ENCODE measurements around the gene NTSR2. TPM values are rescaled to one million over a fixed set of nuclear protein-coding genes. Genes with fewer than 3 reads are reported as not detected.
A peak's percentile ranks its signal among the peaks of the same experiment; 100 is the strongest.

NTSR2 gene
- total RNA-seq, 1 donor from 2014 or later, result not detected

GRCh38 chr2:11647834-11648600 lies 22.0 kb downstream of the NTSR2 start:
- no peak overlapping the region for H3K4me3 ChIP-seq
- H3K36me3 Mint-ChIP-seq, result peaks cover 36% of the 10 kb centered on the region
- H3K27ac Mint-ChIP-seq, result peak overlapping the region; percentile 26

GRCh38 chr2:11646530-11646929 lies 23.5 kb downstream of the NTSR2 start:
- H4K20me1 ChIP-seq (ENCODE audit: low read depth), result no peaks in the 10 kb centered on the region
- no peak overlapping the region for H3K4me3 ChIP-seq
- Mint-ChIP-seq H3K4me1 (no peaks in the 10 kb centered on the region), H3K36me3 (peaks cover 41% of the 10 kb centered on the region), H3K9me3 (no peaks in the 10 kb centered on the region), H3K27ac (no peak overlapping the region), H3K4me3 (no peak overlapping the region), H3K27me3 (ENCODE audit: insufficient read depth, low read depth) (peaks cover 2% of the 10 kb centered on the region)
- H3K27me3 ChIP-seq, result no peaks in the 10 kb centered on the region
- no peak for DNase-seq (ENCODE audit: low spot score)
- no peak overlapping the region for H3K27ac ChIP-seq
- peaks cover 6% of the 10 kb centered on the region for H3K4me1 ChIP-seq
- H3K79me2 ChIP-seq (ENCODE audit: low read depth), result no peaks in the 10 kb centered on the region
- H3F3A ChIP-seq (ENCODE audit: low read depth), result no peaks in the 10 kb centered on the region
- TF ChIP-seq EZH2 (IDR thresholded peaks at IDR 0.05), result no peak
- TF ChIP-seq EZH2phosphoT487 (IDR thresholded peaks at IDR 0.05), result no peak
- TF ChIP-seq CTCF (IDR thresholded peaks at IDR 0.05), result no peak
- H3K36me3 ChIP-seq, result no peaks in the 10 kb centered on the region
- H3K9ac ChIP-seq, result no peak overlapping the region
- H3K4me2 ChIP-seq, result no peak overlapping the region
- no peak overlapping the region for H2AFZ ChIP-seq (replicated peaks)
- H3K9me3 ChIP-seq (ENCODE audit: low read depth), result no peaks in the 10 kb centered on the region

More at GRCh38 chr2:11647834-11648600, 22.0 kb downstream of the NTSR2 start:
- peaks cover 4% of the 10 kb centered on the region for H3K27me3 Mint-ChIP-seq (ENCODE audit: insufficient read depth, low read depth)
- H4K20me1 ChIP-seq (ENCODE audit: low read depth), result no peaks in the 10 kb centered on the region
- no peak overlapping the region for H2AFZ ChIP-seq (replicated peaks)
- DNase-seq (ENCODE audit: low spot score), result no peak
- H3K9ac ChIP-seq, result no peak overlapping the region
- H3K27me3 ChIP-seq, result no peaks in the 10 kb centered on the region
- H3K27ac ChIP-seq, result no peak overlapping the region
- no peaks in the 10 kb centered on the region for H3K9me3 ChIP-seq (ENCODE audit: low read depth)
- no peaks in the 10 kb centered on the region for H3K4me1 Mint-ChIP-seq
- H3K9me3 Mint-ChIP-seq, result no peaks in the 10 kb centered on the region
- H3K4me3 Mint-ChIP-seq, result no peak overlapping the region
- H3K79me2 ChIP-seq (ENCODE audit: low read depth), result no peaks in the 10 kb centered on the region
- TF ChIP-seq EZH2phosphoT487 (IDR thresholded peaks at IDR 0.05) (no peak), EZH2 (IDR thresholded peaks at IDR 0.05) (no peak), CTCF (IDR thresholded peaks at IDR 0.05) (peak; percentile 30)
- no peaks in the 10 kb centered on the region for H3K36me3 ChIP-seq
- H3F3A ChIP-seq (ENCODE audit: low read depth), result no peaks in the 10 kb centered on the region
- peaks cover 8% of the 10 kb centered on the region for H3K4me1 ChIP-seq
- H3K4me2 ChIP-seq, result no peak overlapping the region

- no peak overlapping the region for H2AFZ ChIP-seq (replicated peaks)
- H3K9ac ChIP-seq, result no peak overlapping the region
- H3F3A ChIP-seq (ENCODE audit: low read depth), result no peaks in the 10 kb centered on the region
- no peaks in the 10 kb centered on the region for H3K4me1 Mint-ChIP-seq
- H3K27ac ChIP-seq, result no peak overlapping the region
- H3K4me1 ChIP-seq, result no peaks in the 10 kb centered on the region
- H3K27me3 ChIP-seq, result no peaks in the 10 kb centered on the region
- H3K27ac Mint-ChIP-seq, result peak overlapping the region; percentile 23
- no peaks in the 10 kb centered on the region for H3K36me3 ChIP-seq
- no peak overlapping the region for H3K4me3 Mint-ChIP-seq
- H3K9me3 Mint-ChIP-seq, result no peaks in the 10 kb centered on the region
- no peak for DNase-seq (ENCODE audit: low spot score)
- H3K9me3 ChIP-seq (ENCODE audit: low read depth), result no peaks in the 10 kb centered on the region
- peaks cover 4% of the 10 kb centered on the region for H3K27me3 Mint-ChIP-seq (ENCODE audit: insufficient read depth, low read depth)
- H3K79me2 ChIP-seq (ENCODE audit: low read depth), result no peaks in the 10 kb centered on the region
- H3K4me3 ChIP-seq, result no peak overlapping the region
- H3K4me2 ChIP-seq, result no peak overlapping the region
- TF ChIP-seq CTCF (IDR thresholded peaks at IDR 0.05), result no peak
- TF ChIP-seq EZH2phosphoT487 (IDR thresholded peaks at IDR 0.05), result no peak
- no peak for TF ChIP-seq EZH2 (IDR thresholded peaks at IDR 0.05)
- H3K36me3 Mint-ChIP-seq, result peaks cover 58% of the 10 kb centered on the region
- no peaks in the 10 kb centered on the region for H4K20me1 ChIP-seq (ENCODE audit: low read depth)
Measured at GRCh38 chr2:11644293-11644692, 25.7 kb downstream of the NTSR2 start.

Data from neural progenitor cell (in vitro differentiated cells).